Skin of body (tissue), 2 donors: ENCODE results near the gene ACTN1. TPM values are rescaled to one million over a fixed set of nuclear protein-coding genes. Genes with fewer than 3 reads are reported as not detected.

ENCODE experiments used
- DNase-seq: peaks from one replicate; lab custom pipeline; 2025; lab: John Stamatoyannopoulos, UW
- total RNA-seq: library from RNA; depleted of rRNA; stranded (reverse); fragments of >200 nt; gene quantifications from one replicate; pipeline ENCODE4 v1.2.3, GENCODE V29; 2014

ACTN1 gene
- total RNA-seq, 1 donor from 2014 or later, result 112 TPM

DNA sequence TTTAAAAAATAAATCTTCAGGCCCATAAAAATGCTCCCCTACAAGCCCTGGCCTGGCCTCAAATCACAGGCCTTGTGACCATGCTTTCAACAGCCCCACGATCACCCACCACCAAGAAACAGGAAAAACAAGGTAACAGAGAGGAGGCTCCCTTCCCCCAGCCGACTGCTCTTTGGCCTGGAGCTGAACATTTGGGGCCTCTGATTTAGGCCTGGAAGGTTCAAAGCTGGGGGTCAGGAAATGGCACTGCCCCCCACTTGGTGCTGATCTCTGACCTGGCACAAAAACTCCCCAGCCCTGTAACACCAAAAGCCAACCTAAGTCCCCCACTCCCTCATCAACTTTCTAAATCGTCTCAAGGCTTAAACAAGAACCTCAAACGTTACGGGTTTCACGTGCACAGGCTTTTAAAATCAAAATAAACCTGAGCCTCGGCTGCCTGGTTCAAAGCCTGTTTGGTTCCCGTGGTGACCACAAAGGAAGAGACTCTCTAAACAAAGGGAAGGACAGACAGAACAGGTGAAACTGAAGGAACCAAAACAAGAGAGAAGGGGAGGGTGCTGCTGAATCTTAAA lies 9.0 kb downstream of the ACTN1 start:
- DNase-seq, result no peak

DNA sequence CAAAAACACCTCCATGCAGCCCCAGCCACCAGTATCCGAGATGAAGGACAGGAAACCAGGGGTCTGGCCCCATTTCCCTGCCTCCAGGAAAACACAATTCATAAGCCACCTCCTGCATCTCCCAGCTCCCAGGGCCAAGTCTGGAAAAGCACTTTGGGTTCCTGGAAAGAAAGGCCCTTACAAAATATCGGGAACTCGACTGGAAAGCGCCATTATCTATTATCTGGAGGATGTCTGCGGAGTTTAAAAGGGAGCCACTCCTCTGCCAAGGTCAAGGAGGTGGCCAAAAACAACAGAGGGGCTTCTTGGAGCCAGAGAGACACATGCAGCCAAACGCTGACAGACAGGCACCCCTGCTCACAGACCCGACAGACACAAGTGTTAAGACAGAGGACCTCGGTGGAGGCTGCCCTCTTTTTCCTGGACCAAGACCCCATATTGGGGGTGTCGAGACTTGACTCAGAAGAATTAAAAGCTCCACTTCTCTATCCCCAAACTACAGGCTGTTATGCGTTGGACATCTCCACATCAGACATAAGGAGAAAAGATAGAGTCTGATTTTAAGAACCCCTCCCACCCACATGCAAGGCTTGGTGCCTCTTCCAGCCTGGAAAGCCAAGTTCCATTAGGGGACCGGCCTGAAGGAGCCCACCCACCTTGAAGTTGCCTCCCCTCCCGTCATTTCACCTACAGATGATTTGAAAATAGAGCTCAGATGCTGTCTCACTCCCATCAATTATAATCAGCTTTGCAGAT lies 9.6 kb downstream of the ACTN1 start:
- DNase-seq, result peak; percentile 7

DNA sequence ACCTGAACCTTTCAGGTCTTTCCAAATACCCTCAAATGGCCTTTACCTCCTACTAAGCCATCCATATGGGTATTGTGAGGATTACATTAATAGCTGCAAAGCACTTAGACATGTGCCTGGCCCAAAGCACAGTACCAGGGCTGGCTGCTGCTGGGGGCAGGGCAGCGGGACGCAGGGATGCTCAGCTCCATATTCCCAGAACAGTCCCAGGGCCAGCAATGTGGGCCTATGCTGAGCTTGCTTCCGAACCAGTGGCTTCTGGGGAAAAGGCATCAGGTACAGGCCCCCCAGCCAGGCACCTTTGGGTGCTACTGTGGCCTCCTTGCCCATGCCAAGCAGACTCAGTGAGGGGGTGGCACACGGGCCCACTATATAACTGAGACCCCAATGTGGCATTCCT lies 10.4 kb downstream of the ACTN1 start:
- no peak for DNase-seq

DNA sequence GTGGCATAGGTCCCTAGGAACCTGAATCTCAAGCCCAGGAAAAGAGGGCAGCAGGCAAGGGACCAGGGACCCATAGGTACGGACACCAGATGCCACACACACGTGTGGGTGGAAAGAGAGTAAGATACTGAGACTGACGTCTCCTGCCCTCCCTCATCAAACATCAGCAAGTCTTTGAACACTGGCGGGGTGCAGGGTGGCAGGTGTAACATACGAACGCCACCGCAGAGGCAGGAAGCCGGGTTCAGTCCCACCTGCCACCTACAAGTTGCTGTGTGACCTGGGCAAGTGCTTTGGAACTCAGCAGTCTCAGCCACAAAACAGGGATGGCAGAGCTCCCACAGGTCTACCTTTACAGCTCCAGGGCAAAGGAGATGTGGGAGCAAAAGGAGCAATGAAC lies 11.1 kb downstream of the ACTN1 start:
- no peak for DNase-seq

DNA sequence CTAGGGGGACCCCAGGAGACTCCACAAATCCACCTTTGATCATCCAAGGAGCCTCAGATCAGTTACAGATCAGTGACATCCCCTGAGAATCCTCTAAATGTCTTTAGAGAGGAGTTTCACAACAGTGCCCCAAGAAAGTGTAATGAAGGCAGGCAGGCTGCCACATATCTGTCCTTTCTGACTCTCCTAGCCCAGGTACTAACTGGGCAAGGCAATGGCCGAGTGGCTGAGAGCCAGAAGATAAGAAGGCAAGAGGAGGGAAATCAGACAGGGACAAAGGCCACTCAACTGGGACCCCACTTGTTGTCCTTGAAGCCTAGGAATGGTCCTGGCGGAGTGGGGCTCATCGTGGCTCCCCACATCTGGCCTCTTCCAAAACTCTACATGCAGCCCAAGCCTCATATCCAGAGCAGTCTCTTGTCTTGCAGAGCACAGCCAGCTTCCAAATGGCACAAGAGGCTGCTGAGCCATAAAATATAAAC lies 11.6 kb downstream of the ACTN1 start:
- DNase-seq, result no peak

DNA sequence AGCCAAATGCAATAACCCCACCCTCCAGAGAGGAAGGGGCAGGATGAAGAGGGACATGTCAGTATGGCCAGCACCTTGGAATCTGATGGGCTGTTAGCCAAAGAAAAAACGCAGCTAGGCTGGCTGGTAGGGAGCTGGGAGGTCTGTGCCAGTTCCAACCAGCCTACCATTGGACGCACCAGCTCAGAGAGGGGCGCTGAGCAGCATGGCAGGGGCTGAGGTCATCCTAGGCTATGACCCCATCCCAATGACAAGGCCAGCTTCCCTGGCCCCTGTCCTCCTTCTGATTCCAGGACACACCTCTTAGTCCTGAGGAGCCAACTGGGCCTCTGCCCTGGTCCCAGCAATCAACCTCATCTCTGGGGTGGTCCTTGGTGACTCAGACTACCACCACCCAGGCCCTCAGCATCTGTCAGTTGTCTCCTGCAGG lies 12.2 kb downstream of the ACTN1 start:
- no peak for DNase-seq

DNA sequence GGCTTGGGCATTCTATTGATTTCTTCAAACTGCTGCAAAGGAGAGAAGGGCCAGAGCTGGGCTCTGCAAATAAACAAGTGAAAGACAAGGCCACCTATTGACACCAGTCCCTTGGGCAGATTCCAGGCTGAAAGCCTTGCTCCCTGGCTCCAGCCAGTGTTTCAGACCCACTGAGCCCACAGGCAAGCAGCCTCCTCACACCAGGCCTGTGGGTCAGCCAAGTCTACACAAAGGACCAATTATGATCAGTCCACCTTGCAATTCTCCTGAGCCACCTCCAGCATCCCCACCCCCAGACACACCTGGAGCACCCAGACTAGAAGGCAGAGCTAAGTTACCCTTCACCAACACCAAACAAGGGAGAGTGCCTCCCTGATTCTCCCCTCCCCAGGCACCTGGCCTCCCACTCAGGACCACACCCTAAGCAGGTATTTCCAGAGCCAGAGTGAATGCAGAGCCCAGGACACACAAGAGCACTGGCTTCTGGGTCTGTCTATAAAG lies 13.8 kb downstream of the ACTN1 start:
- DNase-seq, result no peak

DNA sequence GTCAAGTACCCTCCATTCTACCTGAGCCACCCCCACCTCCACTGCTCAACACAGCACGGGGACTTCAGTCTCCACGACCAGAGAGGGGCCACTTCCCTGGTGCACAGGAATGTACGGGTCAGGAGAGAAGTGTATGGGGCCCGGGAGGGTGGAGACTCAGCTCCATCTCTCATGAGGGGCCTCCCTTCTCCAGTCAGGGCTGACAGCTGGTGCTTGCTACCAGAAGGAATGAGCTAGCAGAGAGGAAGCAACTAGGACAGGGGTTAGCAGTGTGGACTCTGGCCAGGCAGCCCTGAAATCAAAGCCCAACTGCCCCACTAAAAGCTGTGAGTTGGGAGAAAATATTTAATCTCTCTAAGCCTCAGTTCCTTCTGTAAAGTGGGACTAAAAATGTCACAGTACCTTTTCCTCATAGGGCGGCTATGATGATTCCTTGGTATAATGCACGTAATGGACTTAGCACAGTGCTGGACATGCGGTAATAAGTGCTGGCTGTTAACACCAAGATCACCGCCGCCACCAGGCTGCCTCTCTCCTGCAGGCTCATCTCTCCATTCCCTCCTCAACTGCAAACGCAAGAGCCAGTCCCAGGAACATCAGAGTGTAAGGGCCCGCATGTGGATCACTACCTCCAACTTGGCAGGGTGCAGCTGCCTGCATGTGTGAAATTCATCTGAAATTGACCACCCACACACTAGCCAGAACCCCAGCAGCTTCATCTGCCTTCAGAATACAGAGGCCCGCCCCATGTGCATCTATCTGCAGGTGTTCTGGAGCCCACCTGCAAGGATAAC lies 14.6 kb downstream of the ACTN1 start:
- no peak for DNase-seq

DNA sequence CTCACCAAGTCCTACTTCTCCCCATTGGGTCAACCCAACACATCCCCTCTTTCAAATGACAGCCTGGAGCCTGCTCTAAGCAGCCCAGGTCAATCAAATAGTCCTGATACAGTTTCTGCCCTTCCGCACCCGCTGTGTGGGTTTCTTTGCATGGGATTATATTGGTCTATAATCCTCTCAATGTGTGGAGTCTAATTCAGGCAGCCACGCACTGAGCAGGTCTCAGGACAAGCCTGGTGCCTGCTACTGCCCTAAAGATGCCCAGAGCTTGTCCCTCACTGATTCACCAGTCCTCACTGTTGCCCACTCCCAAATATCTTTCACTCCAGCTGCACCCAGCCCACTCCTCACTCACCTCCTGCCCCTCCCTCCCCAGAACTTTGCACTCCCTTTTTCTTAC lies 16.4 kb downstream of the ACTN1 start:
- DNase-seq, result no peak

DNA sequence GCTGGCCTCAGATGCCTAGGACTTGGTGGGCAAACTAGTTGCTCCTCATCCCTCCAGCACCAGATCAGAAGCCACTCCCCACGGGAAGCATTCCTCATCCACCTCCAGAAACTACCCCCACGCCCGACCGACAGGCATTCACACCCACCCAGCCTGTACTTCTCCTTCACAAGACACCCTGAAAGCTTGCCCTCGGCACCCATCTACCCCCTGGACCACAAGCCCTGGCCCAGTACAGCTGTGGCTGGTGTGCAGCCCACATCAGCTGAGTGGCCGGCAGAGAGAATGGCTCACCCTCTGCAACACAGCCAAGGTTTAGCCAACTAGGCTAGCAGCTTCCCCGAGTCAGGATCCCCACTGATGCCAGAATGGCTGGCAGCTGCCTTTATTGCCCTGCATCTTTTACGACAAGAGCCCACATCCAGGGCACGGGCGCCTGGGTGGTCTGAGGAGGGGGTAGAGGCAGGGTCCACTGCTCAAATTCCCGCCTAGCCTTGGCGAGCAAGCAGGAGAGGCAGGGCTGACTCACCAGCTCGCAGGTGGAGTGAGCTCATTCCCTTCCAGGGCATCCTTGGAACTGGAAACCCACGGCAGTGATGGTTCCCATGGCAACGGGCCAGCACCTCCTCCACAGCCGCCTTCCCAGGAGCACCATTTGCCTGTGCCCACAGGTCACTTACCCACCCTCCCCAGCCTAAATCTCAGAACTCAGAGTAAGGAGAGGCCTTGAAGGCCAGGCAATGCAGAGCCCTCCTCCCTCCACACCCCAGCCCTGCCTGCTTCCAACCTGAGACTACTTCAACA lies 17.1 kb downstream of the ACTN1 start:
- DNase-seq, result no peak

DNA sequence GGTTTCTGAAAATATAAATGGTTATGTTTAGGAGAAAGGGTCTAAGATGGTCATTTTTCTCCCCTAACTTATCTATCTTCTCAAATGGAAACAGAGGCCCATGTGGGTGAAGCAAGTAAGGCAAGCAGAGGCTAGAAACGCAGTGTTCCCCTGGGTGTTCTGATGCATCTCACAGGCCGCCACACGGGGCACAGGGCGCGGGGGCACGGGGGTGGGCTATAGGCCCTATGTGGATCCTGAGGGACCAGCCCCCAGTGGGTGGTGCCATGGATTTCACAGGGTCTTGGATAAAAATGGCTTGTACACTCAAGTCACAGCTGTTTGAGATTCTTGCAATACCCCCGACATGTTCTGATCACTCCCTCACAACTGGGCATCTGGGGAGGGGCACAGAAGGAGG lies 17.7 kb downstream of the ACTN1 start:
- no peak for DNase-seq

DNA sequence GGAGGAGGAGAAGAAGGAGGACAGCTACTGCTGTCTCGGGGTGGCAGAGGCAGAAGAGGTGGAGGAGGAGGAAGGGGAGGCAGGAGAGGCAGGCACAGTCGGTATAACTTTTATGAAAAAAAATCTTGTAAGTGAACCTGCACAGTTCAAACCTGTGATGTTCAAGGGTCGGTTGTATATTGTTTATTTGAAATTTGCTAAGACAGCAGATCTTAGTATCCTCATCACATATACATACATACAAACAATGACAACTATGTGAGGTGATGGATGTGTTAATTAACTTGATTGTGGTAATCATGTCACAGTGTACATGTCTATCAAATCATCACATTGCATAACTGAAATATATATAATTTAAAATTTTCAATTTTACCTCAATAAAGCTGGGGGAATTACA lies 19.0 kb downstream of the ACTN1 start:
- no peak for DNase-seq

DNA sequence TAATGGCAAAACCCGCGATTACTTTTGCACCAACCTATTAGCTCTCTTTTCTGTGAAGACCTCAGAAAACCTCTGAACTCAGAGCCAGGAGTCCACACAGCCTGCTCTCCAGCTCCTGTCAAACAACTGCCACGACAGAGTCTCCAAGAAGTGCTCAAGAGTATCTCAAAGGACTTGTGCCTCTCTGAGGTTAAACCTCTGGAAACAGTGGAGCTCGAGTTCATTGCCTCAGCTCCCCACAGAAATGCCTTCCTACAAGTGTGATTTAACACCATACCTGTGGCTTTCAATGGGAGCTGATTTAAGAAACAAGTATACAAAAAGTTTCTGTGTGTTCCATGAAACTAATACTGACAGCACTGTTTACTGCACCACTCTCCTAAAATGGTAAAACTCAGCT lies 20.1 kb downstream of the ACTN1 start:
- no peak for DNase-seq

DNA sequence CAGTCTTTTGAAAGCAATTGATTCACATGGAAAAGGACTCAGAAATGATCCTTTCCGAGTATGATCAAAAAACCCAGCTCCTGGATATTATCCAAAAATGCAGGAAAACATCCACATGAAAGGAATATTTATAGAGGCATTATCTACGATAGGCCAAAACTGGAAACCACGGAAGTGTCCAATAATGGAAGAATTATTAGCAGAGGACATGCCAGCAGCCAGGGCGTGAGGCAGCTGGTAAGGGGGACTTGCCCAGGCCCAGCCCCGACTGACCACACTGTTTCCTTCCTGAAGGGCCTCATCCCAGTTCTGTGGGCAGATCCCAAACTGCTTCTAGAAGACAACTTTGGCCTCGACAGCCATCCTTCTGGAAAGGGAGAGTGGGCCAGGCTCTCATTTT lies 20.5 kb downstream of the ACTN1 start:
- DNase-seq, result no peak

DNA sequence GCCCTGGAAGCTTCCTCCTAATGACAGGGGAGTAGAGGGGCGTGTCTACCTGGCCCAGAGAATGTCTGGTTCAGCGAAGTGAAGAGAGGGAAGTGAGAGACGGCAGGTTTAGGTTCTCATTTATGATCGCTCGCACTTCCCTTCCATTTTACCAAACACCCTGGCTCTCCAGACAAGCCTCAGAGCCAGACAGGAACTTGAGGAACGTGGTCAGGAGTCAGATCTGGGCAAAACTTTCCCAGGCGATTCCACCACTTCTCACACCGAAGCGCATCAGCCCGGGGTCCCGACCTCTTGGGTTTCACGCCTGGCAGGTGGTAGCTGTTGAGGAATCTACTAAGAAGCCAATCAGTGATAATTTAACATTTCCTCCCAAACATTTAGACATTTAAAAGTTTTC lies 21.3 kb downstream of the ACTN1 start:
- no peak for DNase-seq

DNA sequence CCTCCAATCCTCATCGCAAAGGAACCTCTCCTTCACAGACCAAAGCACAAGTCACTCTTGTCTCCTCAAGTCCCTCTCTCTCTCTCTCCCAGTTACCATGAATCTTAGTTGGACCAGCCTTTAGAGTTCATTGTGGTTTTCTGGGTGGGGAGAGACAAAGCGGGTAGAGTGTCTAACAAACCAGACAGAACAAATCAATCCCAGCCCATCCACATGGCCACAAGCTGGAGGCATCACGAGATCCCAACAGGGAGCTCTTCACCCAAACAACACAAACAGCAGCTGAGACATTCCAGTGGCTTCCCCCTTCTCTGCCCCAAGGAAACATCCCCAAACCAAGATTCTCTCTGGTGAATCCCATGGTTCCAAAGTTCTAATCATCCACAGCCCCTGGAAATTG lies 22.4 kb downstream of the ACTN1 start:
- peak; percentile 91 for DNase-seq

DNA sequence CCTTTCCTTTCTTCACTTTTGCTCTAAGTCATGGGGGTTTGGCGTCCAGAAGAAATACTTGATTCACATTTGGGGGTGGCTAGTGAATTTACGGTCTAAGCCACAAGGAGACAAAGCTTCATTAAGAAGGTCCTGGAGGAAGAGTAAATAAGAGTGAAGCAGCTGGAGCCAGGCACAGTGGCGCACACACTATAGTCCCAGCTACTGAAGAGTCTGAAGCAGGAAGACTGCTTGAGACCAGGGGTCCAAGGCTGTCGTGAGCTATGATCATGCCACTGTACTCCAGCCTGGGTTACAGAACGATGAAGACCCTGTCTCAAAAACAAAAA lies 23.3 kb downstream of the ACTN1 start:
- DNase-seq, result no peak

DNA sequence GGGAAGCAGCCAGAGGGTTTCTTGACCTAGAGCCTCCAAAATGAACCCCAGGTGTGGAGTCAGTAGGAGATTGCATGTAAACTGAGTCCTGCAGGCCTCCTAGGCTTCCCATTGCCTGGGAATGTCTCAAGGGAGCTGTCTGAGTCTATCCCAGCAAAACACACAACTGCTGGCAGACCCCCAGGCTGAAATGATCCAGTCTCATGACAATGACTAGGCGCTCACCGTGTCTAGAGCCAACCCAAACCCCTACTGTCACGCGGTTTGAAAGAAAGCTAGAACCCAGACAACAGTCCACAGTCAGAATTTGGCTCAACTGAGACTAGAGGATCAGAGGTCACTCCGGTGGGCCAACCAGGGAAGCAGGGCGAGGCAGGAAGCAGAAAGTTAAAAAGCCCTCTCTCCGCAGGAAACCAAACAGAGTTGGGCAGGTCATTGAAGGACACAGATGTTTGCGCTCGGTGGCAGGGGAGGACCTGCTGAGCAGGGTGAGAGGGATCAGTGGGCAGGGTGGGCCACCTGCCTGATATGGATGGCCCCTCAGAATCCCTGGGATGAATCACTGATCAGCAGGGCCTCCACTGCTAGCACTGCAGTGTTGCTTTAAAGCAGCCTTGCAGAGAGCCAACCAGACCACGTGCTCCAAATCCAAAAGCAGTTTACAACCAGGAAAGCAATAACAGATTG lies 23.8 kb downstream of the ACTN1 start:
- DNase-seq, result peak; percentile 20

DNA sequence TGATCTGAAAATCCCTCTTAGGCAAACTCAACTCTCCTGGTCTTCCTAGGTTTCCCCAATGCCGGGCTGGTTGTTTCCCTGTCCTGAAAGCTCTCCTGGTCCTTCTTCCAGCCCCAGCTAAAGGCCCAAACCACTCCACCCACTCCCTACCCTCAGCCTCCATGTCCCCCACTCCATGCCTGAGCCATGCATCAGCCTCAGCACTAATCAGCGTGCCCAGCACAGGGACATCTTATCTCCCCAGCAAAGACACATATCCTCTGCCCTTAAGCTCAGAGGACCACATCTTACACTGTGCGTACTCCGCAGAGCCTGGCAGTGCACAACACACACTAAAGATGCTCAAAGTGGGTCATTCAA lies 25.9 kb downstream of the ACTN1 start:
- DNase-seq, result no peak

DNA sequence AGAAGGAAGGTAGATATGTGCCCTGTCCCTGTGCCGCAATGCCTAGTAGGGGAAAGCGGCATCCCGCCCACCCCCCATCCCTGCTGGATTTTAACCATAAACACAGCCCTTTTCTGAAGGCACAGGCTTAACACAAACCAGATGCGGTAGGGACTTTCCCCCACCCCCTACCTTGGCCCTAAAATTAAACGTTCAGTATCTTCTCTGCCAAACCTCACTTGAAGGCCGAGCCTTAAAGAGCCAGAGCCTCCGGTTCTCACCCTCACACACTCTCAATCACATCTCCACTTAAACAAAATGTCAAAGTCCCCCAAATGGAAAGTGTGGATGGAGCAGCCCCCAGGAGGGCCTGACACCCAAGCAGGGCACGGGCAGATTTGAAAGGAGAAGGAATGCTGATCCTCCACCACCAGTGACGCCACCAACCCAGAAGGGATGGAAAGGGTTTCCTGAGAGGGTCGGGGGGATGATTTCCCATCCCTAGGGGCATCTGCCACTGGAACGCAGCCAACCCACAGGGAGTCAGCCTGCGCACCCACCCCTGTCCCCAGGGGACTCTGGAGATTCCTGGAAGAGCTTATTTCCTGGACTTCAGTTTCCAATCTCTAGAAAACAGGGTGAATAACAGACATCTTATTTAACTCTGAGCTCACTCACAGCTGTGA lies 26.4 kb downstream of the ACTN1 start:
- DNase-seq, result peak; percentile 86
